HL-60/S4 treated with phorbol 12-myristate 13-acetate at 8.2 ng/mL for 4 days and 3 days (cell line): ENCODE results near the gene GTF3A.

Source experiments
- in situ Hi-C: fragments of 300-500 bp; cut with MboI; formaldehyde crosslinking; loops from 2 replicates; pipeline ENCODE4 v1.15.0; 2022; ENCODE audit warnings: low sequenced_read_pairs

GTF3A gene

GRCh38 chr13:27403727-27404385 lies 20.6 kb upstream of the GTF3A start:
- in situ Hi-C loops = no loop called here

GRCh38 chr13:27404680-27405079 lies 19.7 kb upstream of the GTF3A start:
- in situ Hi-C loops = no loop called here

- in situ Hi-C loops = no loop called here
Measured at GRCh38 chr13:27405546-27406134, 18.8 kb upstream of the GTF3A start.

GRCh38 chr13:27406178-27406939 lies 18.1 kb upstream of the GTF3A start:
- in situ Hi-C loops = no loop called here

- in situ Hi-C loops = no loop called here
Measured at GRCh38 chr13:27408074-27408473, 16.3 kb upstream of the GTF3A start.

- in situ Hi-C loops = no loop called here
Measured at GRCh38 chr13:27409013-27409412, 15.4 kb upstream of the GTF3A start.

GRCh38 chr13:27411341-27411740 lies 13.1 kb upstream of the GTF3A start:
- in situ Hi-C loops = no loop called here

- in situ Hi-C loops = no loop called here
Measured at GRCh38 chr13:27415116-27415515, 9.3 kb upstream of the GTF3A start.

- in situ Hi-C loops = no loop called here
Measured at GRCh38 chr13:27419328-27419727, 5.1 kb upstream of the GTF3A start.

GRCh38 chr13:27421101-27421871 lies 3.1 kb upstream of the GTF3A start:
- in situ Hi-C loops = no loop called here

- in situ Hi-C loops = no loop called here
Measured at GRCh38 chr13:27423333-27423732, 1.1 kb upstream of the GTF3A start.

- in situ Hi-C loops = no loop called here
Measured at GRCh38 chr13:27425158-27425917, 919 bp downstream of the GTF3A start.

- in situ Hi-C loops = no loop called here
Measured at GRCh38 chr13:27425918-27426630, 1.7 kb downstream of the GTF3A start.

GRCh38 chr13:27427641-27428040 lies 3.2 kb downstream of the GTF3A start:
- in situ Hi-C loops = no loop called here

GRCh38 chr13:27428160-27428559 lies 3.7 kb downstream of the GTF3A start:
- in situ Hi-C loops = no loop called here

- in situ Hi-C loops = no loop called here
Measured at GRCh38 chr13:27432180-27432579, 7.8 kb downstream of the GTF3A start.

GRCh38 chr13:27432611-27433210 lies 8.3 kb downstream of the GTF3A start:
- in situ Hi-C loops = no loop called here

- in situ Hi-C loops = no loop called here
Measured at GRCh38 chr13:27437126-27437525, 12.7 kb downstream of the GTF3A start.

- in situ Hi-C loops = no loop called here
Measured at GRCh38 chr13:27440408-27440807, 16.0 kb downstream of the GTF3A start.
